Large intestine (tissue), 3 donors: ENCODE results near the gene CCDC33. TPM values are rescaled to one million over a fixed set of nuclear protein-coding genes. Genes with fewer than 3 reads are reported as not detected.
A peak's percentile ranks its signal among the peaks of the same experiment; 100 is the strongest.

Source experiments
- DNase-seq, 2 donors: peaks; one replicate each; pipeline versions ENCODE4 v3.0.0 to v3.0.0-alpha.2; 2013
- H3K27ac ChIP-seq: one replicate; pipeline ENCODE4 v1.5.1; 2013; ENCODE audit warnings: low read length
- H3K27me3 ChIP-seq: 2 replicates; pipeline ENCODE4 v1.6.1; 2013; ENCODE audit warnings: low read length; ENCODE audit not compliant: control insufficient read depth, insufficient read depth
- H3K36me3 ChIP-seq: 2 replicates; pipeline ENCODE4 v1.6.1; 2013; ENCODE audit warnings: low read length; ENCODE audit not compliant: control insufficient read depth, insufficient read depth
- H3K4me1 ChIP-seq: one replicate; pipeline ENCODE4 v1.6.1; 2013; ENCODE audit warnings: low read length; ENCODE audit not compliant: control insufficient read depth, insufficient read depth
- H3K4me3 ChIP-seq: one replicate; pipeline ENCODE4 v1.5.1; 2013; ENCODE audit warnings: low read length
- H3K9me3 ChIP-seq: one replicate; pipeline ENCODE4 v1.6.1; 2013; ENCODE audit warnings: mild to moderate bottlenecking, low read depth, low read length, moderate library complexity; ENCODE audit not compliant: control insufficient read depth
- WGBS: methylation state at CpG from one replicate; pipeline ENCODE4 v1.1.5; 2013; ENCODE audit warnings: low lambda C conversion rate; ENCODE audit not compliant: insufficient coverage; 5-methylcytosine and 5-hydroxymethylcytosine counted together
- polyA plus RNA-seq: library from polyadenylated mRNA; unstranded; fragments of 120-200 nt; gene quantifications from one replicate; pipeline ENCODE4 v1.2.1, GENCODE V29; 2013

CCDC33 gene
- polyA plus RNA-seq, 1 donor = 2.2 TPM

DNA sequence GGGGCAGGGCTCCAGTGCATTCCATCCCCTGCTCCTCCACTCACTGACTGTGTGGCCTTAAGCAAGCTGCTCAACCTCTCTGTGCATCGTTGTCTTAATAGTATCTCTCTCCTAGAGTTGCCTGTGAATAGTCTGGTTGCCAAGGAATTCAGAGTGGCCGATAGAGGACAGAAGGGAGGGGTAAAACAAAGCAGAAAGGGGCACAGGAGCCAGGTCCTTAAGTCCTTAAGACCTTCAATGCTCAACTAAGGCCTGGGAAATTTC is 145.0 kb downstream of the CCDC33 start:
- no peak for DNase-seq
- Histone ChIP-seq H3K4me3 (no peak overlapping the region), H3K27ac (no peak overlapping the region), H3K9me3 (no peaks in the 10 kb centered on the region), H3K4me1 (peaks cover 10% of the 10 kb centered on the region), H3K27me3 (no peaks in the 10 kb centered on the region), H3K36me3 (no peaks in the 10 kb centered on the region)
- WGBS = no CpG with 5 or more reads among the region's 2 CpGs

DNA sequence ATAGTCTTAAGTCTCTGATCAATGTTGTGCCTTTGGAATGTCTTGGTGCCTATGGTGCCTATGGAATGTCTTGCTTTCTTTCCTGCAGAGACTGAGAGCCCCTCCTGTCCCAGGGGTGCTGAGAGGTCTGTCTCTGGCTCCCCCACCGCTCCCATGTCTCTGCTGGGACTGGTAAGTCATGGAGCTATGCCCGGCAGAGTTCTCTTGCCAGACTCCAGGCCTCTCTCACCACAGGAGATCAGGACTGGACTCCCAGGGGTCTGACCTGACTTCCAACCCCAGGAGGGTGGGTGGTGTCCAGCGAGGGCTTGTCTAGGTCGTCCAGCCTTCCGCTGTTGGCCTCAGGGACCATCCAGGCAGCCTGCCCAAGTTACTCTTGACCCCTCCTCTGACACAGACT is 145.4 kb downstream of the CCDC33 start:
- Histone ChIP-seq H3K36me3 (no peaks in the 10 kb centered on the region), H3K9me3 (no peaks in the 10 kb centered on the region), H3K4me3 (no peak overlapping the region), H3K4me1 (peaks cover 13% of the 10 kb centered on the region), H3K27ac (no peak overlapping the region), H3K27me3 (no peaks in the 10 kb centered on the region)
- no CpG with 5 or more reads among the region's 5 CpGs for WGBS
- DNase-seq = no peak

GRCh38 chr15:74382004-74382816 is 146.1 kb downstream of the CCDC33 start:
- Histone ChIP-seq H3K27me3 (no peaks in the 10 kb centered on the region), H3K9me3 (no peaks in the 10 kb centered on the region), H3K36me3 (no peaks in the 10 kb centered on the region), H3K4me3 (no peak overlapping the region), H3K4me1 (peaks cover 13% of the 10 kb centered on the region), H3K27ac (no peak overlapping the region)
- peak; percentile 55 to 77 for DNase-seq
- no CpG with 5 or more reads among the region's 13 CpGs for WGBS

GRCh38 chr15:74383286-74383685 is 147.2 kb downstream of the CCDC33 start:
- no peaks in the 10 kb centered on the region for H3K36me3 ChIP-seq
- H3K27ac ChIP-seq = no peak overlapping the region
- H3K9me3 ChIP-seq = no peaks in the 10 kb centered on the region
- H3K27me3 ChIP-seq = no peaks in the 10 kb centered on the region
- peaks cover 13% of the 10 kb centered on the region for H3K4me1 ChIP-seq
- no peak for DNase-seq
- H3K4me3 ChIP-seq = no peak overlapping the region
- WGBS = no CpG with 5 or more reads among the region's 4 CpGs

DNA sequence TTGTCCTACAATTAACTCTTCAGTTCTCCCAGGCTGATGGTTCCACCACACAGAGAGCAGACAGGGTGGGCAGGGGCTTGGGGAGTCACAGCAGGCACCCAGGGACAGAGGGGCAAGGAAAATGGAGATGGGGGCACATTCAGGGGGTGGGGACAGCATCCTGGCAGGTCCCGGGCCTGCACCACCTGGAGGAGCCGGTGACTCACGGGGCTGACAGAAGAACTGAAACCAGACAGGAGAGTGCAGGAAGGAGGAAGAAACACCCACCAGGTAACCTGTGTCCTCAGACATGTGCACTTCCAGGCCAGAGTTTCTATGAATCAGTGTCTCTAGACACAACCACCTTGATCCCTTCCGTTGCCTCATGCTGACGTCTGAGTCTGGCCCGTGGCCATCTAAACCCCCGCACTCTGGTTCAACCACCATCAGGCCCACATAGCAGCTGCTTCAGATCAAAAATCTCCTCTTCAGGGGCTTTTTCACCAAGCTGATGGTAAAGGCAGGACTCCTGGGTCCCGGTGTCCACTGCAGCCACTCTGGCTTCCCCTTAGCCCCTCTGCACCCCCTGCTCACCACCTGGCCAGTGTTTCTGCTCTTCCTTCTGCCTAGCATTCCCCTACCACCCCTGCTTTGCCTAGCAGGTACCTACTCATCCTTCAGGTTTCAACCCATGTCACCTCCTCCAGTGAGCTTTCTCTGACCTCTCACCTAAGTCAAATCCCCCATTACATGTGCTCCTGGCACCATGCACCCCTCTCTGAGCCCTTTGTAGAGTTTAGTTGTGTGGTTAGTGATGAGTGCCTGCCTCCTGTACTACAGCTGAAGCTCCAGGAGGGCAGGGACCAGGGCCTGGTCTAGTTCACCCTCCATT is 147.8 kb downstream of the CCDC33 start:
- H3K9me3 ChIP-seq = peaks cover 3% of the 10 kb centered on the region
- no peak overlapping the region for H3K27ac ChIP-seq
- DNase-seq = no peak
- H3K4me1 ChIP-seq = peaks cover 16% of the 10 kb centered on the region
- no peak overlapping the region for H3K4me3 ChIP-seq
- H3K36me3 ChIP-seq = no peaks in the 10 kb centered on the region
- WGBS = no CpG with 5 or more reads among the region's 8 CpGs
- H3K27me3 ChIP-seq = no peaks in the 10 kb centered on the region

DNA sequence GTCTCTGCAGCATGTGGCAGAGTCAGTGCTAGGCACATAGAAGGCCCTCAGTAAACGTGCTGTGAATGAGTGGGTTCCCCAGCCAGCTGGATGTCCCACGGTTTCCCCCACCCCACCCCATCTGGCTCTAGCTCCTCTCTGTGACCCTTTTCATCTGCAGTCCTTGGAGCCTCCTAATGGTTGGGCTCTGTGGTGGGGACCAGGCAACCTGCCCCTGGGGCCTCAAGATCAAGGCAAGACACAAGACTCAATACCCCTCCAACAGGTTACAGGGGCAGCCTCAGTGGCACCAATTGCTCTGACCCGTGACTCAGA is 148.4 kb downstream of the CCDC33 start:
- H3K27ac ChIP-seq = no peak overlapping the region
- H3K4me3 ChIP-seq = no peak overlapping the region
- peaks cover 22% of the 10 kb centered on the region for H3K4me1 ChIP-seq
- H3K27me3 ChIP-seq = no peaks in the 10 kb centered on the region
- no CpG with 5 or more reads among the region's 3 CpGs for WGBS
- H3K36me3 ChIP-seq = no peaks in the 10 kb centered on the region
- peaks cover 3% of the 10 kb centered on the region for H3K9me3 ChIP-seq
- no peak for DNase-seq

- no CpG with 5 or more reads among the region's 8 CpGs for WGBS
- Histone ChIP-seq H3K4me1 (peaks cover 27% of the 10 kb centered on the region), H3K36me3 (no peaks in the 10 kb centered on the region), H3K4me3 (no peak overlapping the region), H3K27ac (no peak overlapping the region), H3K9me3 (peaks cover 3% of the 10 kb centered on the region), H3K27me3 (no peaks in the 10 kb centered on the region)
- no peak for DNase-seq
Observed at GRCh38 chr15:74384881-74385643, 148.9 kb downstream of the CCDC33 start.

- H3K27me3 ChIP-seq = no peaks in the 10 kb centered on the region
- H3K36me3 ChIP-seq = no peaks in the 10 kb centered on the region
- no CpG with 5 or more reads among the region's 6 CpGs for WGBS
- no peak for DNase-seq
- no peak overlapping the region for H3K4me3 ChIP-seq
- no peak overlapping the region for H3K27ac ChIP-seq
- peaks cover 27% of the 10 kb centered on the region for H3K4me1 ChIP-seq
- H3K9me3 ChIP-seq = peaks cover 3% of the 10 kb centered on the region
Observed at GRCh38 chr15:74385733-74386132, 149.6 kb downstream of the CCDC33 start.
